Measurements from ENCODE around the gene CACNA1B.

Gene CACNA1B

DNA sequence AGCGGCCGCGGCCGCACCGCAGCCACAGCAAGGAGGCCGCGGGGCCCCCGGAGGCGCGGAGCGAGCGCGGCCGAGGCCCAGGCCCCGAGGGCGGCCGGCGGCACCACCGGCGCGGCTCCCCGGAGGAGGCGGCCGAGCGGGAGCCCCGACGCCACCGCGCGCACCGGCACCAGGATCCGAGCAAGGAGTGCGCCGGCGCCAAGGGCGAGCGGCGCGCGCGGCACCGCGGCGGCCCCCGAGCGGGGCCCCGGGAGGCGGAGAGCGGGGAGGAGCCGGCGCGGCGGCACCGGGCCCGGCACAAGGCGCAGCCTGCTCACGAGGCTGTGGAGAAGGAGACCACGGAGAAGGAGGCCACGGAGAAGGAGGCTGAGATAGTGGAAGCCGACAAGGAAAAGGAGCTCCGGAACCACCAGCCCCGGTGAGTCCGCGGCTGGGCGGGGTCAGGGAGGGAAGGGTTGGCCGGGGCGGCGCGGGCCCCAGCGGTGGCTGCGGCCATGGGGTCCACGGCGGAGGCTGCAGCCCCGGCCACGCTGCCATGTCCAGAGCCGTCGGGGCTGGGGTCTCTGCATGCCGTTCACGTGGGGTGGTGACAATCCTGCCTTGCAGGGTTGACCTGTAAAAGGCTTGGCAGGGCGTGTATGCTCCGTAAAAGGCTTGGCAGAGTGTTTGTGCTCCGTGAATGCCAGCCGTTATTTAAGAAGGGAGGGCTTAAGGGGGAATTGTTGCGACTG lies 146.0 kb downstream of the CACNA1B start:
- DNase-seq (ENCODE audit: insufficient read length, low spot score), result no peak
- FAIRE-seq, result no peak

DNA sequence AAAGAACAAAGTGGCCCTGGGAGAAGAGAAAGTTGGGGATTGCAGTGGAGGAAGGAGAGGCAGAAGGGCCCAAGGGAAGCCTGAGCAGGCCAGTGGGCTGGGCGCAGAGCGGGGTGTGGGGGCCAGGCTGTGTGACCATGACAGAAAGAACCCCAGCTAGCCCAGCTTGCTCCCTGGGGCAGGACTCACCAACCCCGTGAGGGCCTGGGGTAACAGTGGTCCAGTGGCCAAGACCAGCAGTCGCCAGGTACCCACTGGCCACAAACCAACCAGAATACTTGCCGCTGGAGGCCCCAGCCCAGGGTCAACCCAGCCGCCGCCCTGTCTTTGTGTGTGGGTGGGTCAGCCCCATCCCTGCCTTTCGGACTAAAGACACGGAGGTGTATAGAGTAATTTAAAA lies 146.5 kb downstream of the CACNA1B start:
- DNase-seq (ENCODE audit: insufficient read length, low spot score), result no peak

GRCh38 chr9:138024831-138025291 lies 147.3 kb downstream of the CACNA1B start:
- no peak for DNase-seq (ENCODE audit: insufficient read length, low spot score)
- no peak for FAIRE-seq

More for the DNA sequence above, 146.5 kb downstream of the CACNA1B start:
- no peak for FAIRE-seq

DNA sequence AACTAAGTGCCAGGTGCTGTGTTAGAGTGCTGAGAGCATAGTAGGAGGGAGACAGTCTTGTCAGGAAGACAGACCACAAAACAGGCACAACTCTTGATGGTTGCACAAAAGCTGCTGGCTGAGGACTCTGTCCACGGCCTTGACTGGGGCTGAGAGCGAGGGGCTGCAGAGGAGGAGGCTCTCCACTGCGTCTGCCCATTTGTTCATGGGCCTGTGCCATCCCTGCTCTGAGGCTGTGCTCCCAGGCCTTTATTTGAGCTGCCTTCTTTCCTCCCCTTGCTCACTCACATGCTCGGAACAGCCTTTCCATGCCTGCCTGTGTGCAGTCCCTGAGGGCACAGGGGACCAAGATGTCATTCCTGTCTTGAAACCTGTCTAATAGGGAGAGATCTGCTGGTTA lies 147.8 kb downstream of the CACNA1B start:
- DNase-seq (ENCODE audit: insufficient read length, low spot score) (no peak), FAIRE-seq (no peak)

DNA sequence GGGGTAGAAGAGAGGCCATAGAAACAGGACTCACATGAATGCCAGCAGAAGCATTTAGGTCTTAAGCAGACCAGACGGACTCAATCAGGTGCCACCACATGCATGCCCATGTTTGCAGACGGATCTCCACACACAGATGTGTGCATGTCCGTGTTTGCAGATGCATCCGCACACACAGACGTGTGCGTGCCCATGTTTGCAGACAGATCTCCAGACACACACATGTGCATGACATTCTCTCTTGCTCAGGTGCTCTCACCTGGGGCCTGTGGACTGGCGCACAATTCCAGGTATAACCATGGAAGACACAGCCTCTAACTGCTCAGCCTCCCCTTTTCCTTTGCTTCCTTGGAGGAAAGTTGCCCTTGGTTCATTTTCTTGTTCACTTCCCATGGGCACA lies 148.3 kb downstream of the CACNA1B start:
- DNase-seq (ENCODE audit: insufficient read length, low spot score) (no peak), FAIRE-seq (no peak)

GRCh38 chr9:138028596-138028995 lies 151.0 kb downstream of the CACNA1B start:
- DNase-seq (ENCODE audit: insufficient read length, low spot score), result no peak
- no peak for FAIRE-seq

DNA sequence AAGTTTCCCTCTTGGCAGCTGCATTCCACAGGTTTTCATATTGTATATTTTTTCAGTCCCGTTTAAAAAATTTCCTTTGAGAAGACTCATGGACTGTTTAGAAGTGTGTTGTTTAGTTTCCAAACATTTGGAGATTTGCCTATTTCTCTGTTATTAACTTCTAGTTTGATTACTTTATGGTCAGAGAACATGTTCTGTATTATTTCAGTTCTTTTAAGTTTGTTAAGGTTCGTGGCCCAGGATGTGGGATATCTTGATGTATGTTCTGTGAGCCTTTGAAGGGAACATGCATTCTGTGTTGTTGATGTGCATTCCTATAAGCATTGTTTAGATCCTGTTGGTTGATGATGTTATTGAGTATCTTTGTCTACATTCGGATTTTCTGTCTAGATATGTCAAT lies 153.6 kb downstream of the CACNA1B start:
- FAIRE-seq, result no peak
- no peak for DNase-seq (ENCODE audit: insufficient read length, low spot score)

DNA sequence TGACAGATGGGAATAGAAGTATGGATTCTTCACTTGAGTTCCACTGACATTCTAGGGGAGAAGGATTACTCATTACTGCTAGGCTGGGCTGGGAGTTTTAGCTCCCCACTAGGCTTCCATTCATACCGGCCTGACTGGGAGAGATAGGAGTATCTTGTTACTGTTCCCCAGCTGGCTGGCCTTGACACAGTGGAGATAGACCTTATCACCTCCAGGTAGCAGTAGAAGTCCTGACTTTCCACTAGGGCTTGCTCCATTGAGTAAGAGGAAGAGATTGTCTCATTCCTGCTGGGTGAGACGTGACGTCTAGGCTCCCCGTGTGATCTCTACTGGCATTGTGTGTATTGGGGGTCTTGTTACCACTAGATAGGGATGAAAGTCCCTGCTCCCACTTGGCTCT lies 156.4 kb downstream of the CACNA1B start:
- FAIRE-seq (no peak), DNase-seq (ENCODE audit: insufficient read length, low spot score) (no peak)

GRCh38 chr9:138037140-138037539 lies 159.6 kb downstream of the CACNA1B start:
- DNase-seq (ENCODE audit: insufficient read length, low spot score) (no peak), FAIRE-seq (no peak)

DNA sequence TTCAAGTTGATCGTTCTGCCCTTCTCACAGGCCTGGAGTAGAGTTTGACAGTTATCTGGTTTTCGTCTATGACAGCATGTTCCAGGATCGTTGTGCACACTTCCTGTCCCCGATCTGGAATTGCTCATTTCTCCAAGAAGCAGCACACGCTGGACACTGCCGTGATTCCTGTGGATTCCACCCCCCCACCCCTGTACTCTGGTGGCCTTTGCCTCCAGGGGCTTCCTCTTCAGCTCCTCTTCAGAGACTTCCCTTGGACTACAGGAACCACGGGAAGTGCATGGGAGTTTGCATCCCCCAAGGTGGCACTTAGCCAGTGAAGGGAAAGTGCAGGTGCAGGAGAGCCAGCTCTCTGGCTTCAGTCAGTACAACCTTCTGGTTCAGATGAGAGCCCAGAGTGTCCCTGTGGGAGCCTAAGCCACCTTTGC lies 160.7 kb downstream of the CACNA1B start:
- no peak for DNase-seq (ENCODE audit: insufficient read length, low spot score)
- no peak for FAIRE-seq

- DNase-seq (ENCODE audit: insufficient read length, low spot score) (no peak), FAIRE-seq (no peak)
These were observed 163.2 kb downstream of the CACNA1B start for GRCh38 chr9:138040446-138041430.

GRCh38 chr9:138042146-138042545 lies 164.6 kb downstream of the CACNA1B start:
- DNase-seq (ENCODE audit: insufficient read length, low spot score) (no peak), FAIRE-seq (no peak)

DNA sequence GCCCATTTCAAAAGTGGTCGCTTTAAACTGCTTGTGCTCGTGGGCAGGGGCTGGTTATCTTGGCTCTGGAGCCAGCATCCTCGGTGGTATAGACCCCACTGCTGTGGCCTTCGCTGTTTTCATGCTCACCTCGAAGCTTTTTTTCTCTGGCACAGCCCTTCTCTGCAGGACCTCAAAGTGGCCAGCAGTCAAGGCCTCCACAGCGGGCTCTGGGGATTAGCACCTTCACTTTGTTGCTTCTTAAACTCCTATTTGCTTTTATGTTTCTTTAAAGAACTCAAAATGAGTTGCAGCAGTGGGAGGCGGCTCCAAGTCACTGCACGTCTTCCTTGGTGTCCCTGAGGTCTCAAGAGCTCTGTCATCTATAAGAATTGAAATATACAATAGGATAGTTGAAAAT lies 165.1 kb downstream of the CACNA1B start:
- DNase-seq (ENCODE audit: insufficient read length, low spot score) (no peak), FAIRE-seq (no peak)

DNA sequence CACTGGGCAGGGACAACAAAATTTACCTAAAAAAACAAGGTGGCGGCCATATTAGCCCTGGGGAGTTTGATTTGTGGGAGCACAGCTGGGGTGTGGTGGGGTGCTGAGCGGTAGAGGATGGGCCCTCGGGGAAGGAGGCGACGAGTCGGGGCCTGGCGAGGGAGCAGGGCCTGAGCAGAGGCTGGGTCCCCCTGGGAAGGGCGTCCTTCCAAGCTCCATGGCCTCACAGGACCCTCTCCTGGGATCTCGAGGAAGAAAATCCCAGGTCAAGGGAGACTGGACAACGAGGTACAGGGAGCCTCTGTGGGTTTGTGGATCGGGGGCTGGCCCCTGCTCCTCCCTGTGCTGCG lies 165.5 kb downstream of the CACNA1B start:
- DNase-seq (ENCODE audit: insufficient read length, low spot score), result no peak
- FAIRE-seq, result no peak

GRCh38 chr9:138043411-138044345 lies 166.1 kb downstream of the CACNA1B start:
- no peak for FAIRE-seq

DNA sequence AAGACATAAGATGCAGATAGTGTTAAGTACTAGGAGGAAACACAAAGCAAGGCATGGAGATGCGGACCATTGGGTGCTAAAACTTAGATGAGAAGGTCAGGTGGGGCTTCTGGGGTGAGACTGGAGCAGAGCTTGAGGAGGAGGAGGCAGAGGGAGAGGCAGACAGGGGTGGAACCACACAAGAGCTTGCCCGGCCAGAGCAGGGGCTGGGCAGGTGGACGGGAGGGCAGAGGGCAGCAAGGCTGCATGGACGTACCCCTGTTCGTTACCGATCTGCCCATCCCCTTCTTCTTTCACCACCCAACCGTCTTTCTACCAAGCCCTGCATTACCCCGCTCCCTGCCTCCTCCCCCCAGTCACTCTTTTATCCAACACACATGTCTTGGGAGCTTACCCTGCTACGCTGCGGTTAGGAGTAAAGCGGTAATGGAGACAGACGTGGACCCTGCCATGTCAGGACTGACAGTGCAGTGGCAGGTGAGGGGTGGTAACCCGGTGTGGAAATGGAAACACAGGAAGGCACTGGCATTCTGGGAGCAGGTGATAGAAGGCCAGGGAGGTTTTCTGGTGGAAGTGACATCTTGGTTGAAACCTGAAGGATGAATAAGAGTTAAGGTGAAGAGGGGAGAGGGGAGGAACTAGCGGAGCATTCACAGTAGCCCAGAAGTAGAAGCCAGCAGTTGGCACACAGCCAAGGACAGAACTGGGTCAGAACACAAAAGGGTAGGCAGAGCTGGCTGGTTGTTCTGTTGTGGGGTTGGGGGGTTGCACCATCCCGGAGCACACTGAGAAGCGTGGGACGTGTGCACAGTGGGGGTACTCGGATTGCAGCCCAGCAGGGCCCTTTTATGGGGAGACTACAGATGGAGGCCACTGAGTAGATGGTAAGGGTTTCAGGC lies 167.2 kb downstream of the CACNA1B start:
- FAIRE-seq (no peak), DNase-seq (ENCODE audit: insufficient read length, low spot score) (no peak)

More at GRCh38 chr9:138043411-138044345, 166.1 kb downstream of the CACNA1B start:
- DNase-seq (ENCODE audit: insufficient read length, low spot score), result no peak

DNA sequence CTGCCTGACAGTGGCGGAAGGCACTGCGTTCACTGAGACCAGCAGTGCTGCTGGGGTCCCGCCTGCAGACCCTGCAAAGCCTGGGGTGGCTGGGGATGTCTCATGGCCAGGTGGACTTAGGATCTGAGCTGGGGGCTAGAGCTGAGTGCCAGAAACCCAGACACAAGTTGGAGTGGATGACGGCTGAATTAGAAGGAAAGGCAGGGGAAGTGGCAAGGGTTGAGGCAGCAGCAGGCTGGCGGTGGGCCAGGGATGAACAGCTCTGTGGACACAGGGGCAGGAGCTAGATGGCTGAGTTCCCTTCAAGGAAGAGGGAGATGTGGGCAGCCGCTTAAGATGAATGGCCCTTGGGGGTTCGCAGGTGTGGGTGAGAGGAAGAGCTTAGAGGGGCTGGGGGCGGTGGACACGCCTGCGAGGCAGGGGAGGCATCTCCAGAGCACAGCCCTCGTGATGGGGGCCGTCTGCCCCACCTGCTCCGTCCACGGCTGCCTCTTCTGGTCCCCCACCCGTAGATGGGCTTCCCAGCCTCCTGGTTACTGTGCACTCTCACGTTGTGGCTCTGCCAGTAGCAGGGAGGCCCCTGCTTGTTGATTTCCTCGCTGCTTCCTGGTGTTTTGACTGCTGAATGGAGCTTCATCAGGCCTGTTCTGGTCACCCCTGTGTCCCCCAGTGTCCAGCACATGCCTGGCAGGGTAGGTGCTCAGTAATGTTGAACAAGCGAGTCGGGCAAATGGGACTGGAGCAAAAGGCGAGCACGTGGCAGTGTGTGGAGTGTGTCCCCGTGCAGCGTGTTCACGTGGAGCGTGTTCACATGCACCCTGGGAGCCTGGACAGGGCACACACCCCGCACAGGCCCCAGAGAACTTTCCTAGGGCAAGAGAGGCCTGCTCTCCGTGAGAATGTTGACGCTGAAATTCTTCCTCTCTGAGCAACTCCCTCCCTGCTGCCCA lies 168.2 kb downstream of the CACNA1B start:
- no peak for DNase-seq (ENCODE audit: insufficient read length, low spot score)
- no peak for FAIRE-seq

- FAIRE-seq (no peak), DNase-seq (ENCODE audit: insufficient read length, low spot score) (no peak)
These were observed 169.2 kb downstream of the CACNA1B start for GRCh38 chr9:138046641-138047301.
